ENCODE data around the gene IQCK. TPM values are rescaled to one million over a fixed set of nuclear protein-coding genes. Genes with fewer than 3 reads are reported as not detected.

The IQCK gene
- polyA plus RNA-seq, 3 donors = 0.52 to 1.2 (median 0.58) TPM

- no peak overlapping the region for H3K4me3 Mint-ChIP-seq
- TF ChIP-seq, protein P1, sequence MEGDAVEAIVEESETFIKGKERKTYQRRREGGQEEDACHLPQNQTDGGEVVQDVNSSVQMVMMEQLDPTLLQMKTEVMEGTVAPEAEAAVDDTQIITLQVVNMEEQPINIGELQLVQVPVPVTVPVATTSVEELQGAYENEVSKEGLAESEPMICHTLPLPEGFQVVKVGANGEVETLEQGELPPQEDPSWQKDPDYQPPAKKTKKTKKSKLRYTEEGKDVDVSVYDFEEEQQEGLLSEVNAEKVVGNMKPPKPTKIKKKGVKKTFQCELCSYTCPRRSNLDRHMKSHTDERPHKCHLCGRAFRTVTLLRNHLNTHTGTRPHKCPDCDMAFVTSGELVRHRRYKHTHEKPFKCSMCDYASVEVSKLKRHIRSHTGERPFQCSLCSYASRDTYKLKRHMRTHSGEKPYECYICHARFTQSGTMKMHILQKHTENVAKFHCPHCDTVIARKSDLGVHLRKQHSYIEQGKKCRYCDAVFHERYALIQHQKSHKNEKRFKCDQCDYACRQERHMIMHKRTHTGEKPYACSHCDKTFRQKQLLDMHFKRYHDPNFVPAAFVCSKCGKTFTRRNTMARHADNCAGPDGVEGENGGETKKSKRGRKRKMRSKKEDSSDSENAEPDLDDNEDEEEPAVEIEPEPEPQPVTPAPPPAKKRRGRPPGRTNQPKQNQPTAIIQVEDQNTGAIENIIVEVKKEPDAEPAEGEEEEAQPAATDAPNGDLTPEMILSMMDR (IDR thresholded peaks at IDR 0.05) = no peak
Observed at GRCh38 chr16:19878757-19879156, 160.7 kb downstream of the IQCK start.

GRCh38 chr16:19879241-19879792 is 161.2 kb downstream of the IQCK start:
- H3K4me1 Mint-ChIP-seq = peaks cover 11% of the 10 kb centered on the region
- Histone ChIP-seq H3K79me2 (ENCODE audit: insufficient read depth, low read length) (no peaks in the 10 kb centered on the region), H4K20me1 (ENCODE audit: insufficient read depth, low read length) (no peaks in the 10 kb centered on the region), H3K9me3 (replicated peaks in 1 of 2; ENCODE audit: control insufficient read depth in 1 of 2, insufficient read depth in 1 of 2, low read length in 2 of 2) (peaks cover 4 to 7% of the 10 kb centered on the region in 2 donors), H3K4me2 (replicated peaks; ENCODE audit: extremely low read depth, low read length, poor library complexity, severe bottlenecking) (no peak overlapping the region), H3K36me3 (replicated peaks in 1 of 2; ENCODE audit: control insufficient read depth in 1 of 2, insufficient read depth in 2 of 2, low read length in 2 of 2) (no peaks in the 10 kb centered on the region), H3K4me3 (replicated peaks in 1 of 3; ENCODE audit: low read depth in 2 of 3, low read length in 3 of 3) (no peak overlapping the region), H3K4me1 (ENCODE audit: control insufficient read depth in 1 of 2, insufficient read depth in 2 of 2, low read length in 2 of 2) (peaks cover 4 to 12% of the 10 kb centered on the region in 2 donors), H2AFZ (ENCODE audit: insufficient read depth, low read depth, low read length, poor library complexity, severe bottlenecking) (no peak overlapping the region), H3K27me3 (ENCODE audit: control insufficient read depth in 2 of 2, insufficient read depth in 2 of 2, low read length in 2 of 2) (peaks cover 24 to 38% of the 10 kb centered on the region in 2 donors), H3K27ac (ENCODE audit: low read depth in 1 of 2, low read length in 2 of 2) (no peak overlapping the region), H3K9ac (ENCODE audit: insufficient read depth, low read length, poor library complexity, severe bottlenecking) (no peak overlapping the region)
- DNase-seq = no peak
- intact Hi-C loops (cut with micrococcal nuclease) = no loop called here
- peaks cover 0 to 21% (median 4%) of the 10 kb centered on the region in 7 donors for H3K9me3 Mint-ChIP-seq
- 64% methylated on average over 7 of the region's 13 CpGs for WGBS (ENCODE audit: insufficient coverage)
- no peak overlapping the region for H3K4me3 Mint-ChIP-seq
- H3K36me3 Mint-ChIP-seq = no peaks in the 10 kb centered on the region
- TF ChIP-seq, protein P1 (IDR thresholded peaks at IDR 0.05) = no peak
- no peak overlapping the region for H3K27ac Mint-ChIP-seq
- H3K27me3 Mint-ChIP-seq (ENCODE audit: low read depth in 3 of 3) = peaks cover 39 to 43% (median 42%) of the 10 kb centered on the region in 3 donors

More at GRCh38 chr16:19878757-19879156, 160.7 kb downstream of the IQCK start:
- Histone ChIP-seq H4K20me1 (ENCODE audit: insufficient read depth, low read length) (no peaks in the 10 kb centered on the region), H3K36me3 (replicated peaks in 1 of 2; ENCODE audit: control insufficient read depth in 1 of 2, insufficient read depth in 2 of 2, low read length in 2 of 2) (no peaks in the 10 kb centered on the region), H3K9ac (ENCODE audit: insufficient read depth, low read length, poor library complexity, severe bottlenecking) (no peak overlapping the region), H3K9me3 (replicated peaks in 1 of 2; ENCODE audit: control insufficient read depth in 1 of 2, insufficient read depth in 1 of 2, low read length in 2 of 2) (peaks cover 4 to 7% of the 10 kb centered on the region in 2 donors), H3K4me3 (replicated peaks in 1 of 3; ENCODE audit: low read depth in 2 of 3, low read length in 3 of 3) (no peak overlapping the region), H3K27ac (ENCODE audit: low read depth in 1 of 2, low read length in 2 of 2) (no peak overlapping the region), H3K4me2 (replicated peaks; ENCODE audit: extremely low read depth, low read length, poor library complexity, severe bottlenecking) (no peak overlapping the region), H2AFZ (ENCODE audit: insufficient read depth, low read depth, low read length, poor library complexity, severe bottlenecking) (no peak overlapping the region), H3K27me3 (ENCODE audit: control insufficient read depth in 2 of 2, insufficient read depth in 2 of 2, low read length in 2 of 2) (peaks cover 23 to 32% of the 10 kb centered on the region in 2 donors), H3K4me1 (ENCODE audit: control insufficient read depth in 1 of 2, insufficient read depth in 2 of 2, low read length in 2 of 2) (peaks cover 0 to 7% of the 10 kb centered on the region in 2 donors), H3K79me2 (ENCODE audit: insufficient read depth, low read length) (no peaks in the 10 kb centered on the region)
- intact Hi-C loops (cut with micrococcal nuclease) = no loop called here
- Mint-ChIP-seq H3K9me3 (peaks cover 0 to 21% (median 4%) of the 10 kb centered on the region in 7 donors), H3K36me3 (no peaks in the 10 kb centered on the region), H3K27ac (peak overlapping the region in 1 of 7 donors; percentile 54), H3K27me3 (ENCODE audit: low read depth in 3 of 3) (peaks cover 34 to 38% (median 38%) of the 10 kb centered on the region in 3 donors), H3K4me1 (peaks cover 15% of the 10 kb centered on the region)
- DNase-seq = no peak
- 86% methylated on average over 5 of the region's 11 CpGs for WGBS (ENCODE audit: insufficient coverage)
